Suprapubic skin (tissue), 4 donors: ENCODE measurements around the gene ADM.

Source experiments
- CTCF ChIP-seq, 2 donors: fragments of 200-600 bp in 1 of 2; fragments of 450-650 bp in 1 of 2; sonication (generic) in 1 of 2; IDR thresholded peaks; one replicate each; pipeline ENCODE4 v1.5.1; 2016 to 2019; ENCODE audit warnings: antibody characterized with exemption in 2 of 2, mild to moderate bottlenecking in 1 of 2, moderate library complexity in 1 of 2
- EP300 ChIP-seq: sonication (generic); formaldehyde crosslinking; IDR thresholded peaks from one replicate; pipeline ENCODE4 v1.6.1; 2017; ENCODE audit warnings: antibody characterized with exemption
- POLR2A ChIP-seq, 2 donors: fragments of 450-650 bp; IDR thresholded peaks; one replicate each; pipeline ENCODE4 v1.6.1; 2017; ENCODE audit warnings: antibody characterized with exemption in 2 of 2, mild to moderate bottlenecking in 2 of 2, moderate library complexity in 2 of 2
- POLR2AphosphoS5 ChIP-seq, 3 donors: sonication (generic); formaldehyde crosslinking; IDR thresholded peaks; one replicate each; pipeline ENCODE4 v1.6.1; 2017; ENCODE audit warnings: antibody characterized with exemption in 3 of 3

- no peak for TF ChIP-seq CTCF (IDR thresholded peaks at IDR 0.05)
- no peak for TF ChIP-seq EP300
- TF ChIP-seq POLR2A (IDR thresholded peaks at IDR 0.05): no peak
- TF ChIP-seq POLR2AphosphoS5 (IDR thresholded peaks at IDR 0.05): no peak
These were observed 19.6 kb downstream of the ADM start for GRCh38 chr11:10324474-10324873.
